Hindlimb muscle (tissue), 1 donor: ENCODE results near the gene PRDM16. TPM values are rescaled to one million over a fixed set of nuclear protein-coding genes. Genes with fewer than 3 reads are reported as not detected.

Experiments used
- DNase-seq: peaks from one replicate; pipeline ENCODE4 v3.0.0-alpha.2; 2013
- polyA plus RNA-seq: library from polyadenylated mRNA; unstranded; fragments of 120-200 nt; gene quantifications from one replicate; pipeline ENCODE4 v1.2.1, GENCODE V29; 2013; ENCODE audit not compliant: insufficient read length

PRDM16 gene
- polyA plus RNA-seq, 1 donor, result 0.80 TPM

- no peak for DNase-seq
Observed at GRCh38 chr1:3055051-3055450, 14.0 kb upstream of the PRDM16 start.

DNA sequence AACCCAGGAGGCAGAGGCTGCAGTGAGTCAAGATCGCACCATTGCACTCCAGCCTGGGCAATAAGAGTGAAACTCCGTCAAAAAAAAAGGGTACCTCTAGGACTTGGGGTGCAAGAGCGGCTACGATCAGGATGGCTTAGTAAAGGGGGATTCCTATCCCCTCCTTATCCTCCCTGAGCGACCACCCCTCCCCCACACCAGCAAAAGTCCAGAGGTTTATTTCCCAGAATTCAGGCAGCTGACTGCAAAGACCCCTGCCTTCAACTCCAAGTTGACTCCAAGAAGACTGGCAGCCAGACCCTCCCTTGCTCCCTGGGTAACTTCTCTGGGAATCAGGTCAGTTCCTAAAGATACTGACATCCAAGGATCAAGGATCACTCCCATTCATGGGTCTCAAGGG lies 12.4 kb upstream of the PRDM16 start:
- no peak for DNase-seq

DNA sequence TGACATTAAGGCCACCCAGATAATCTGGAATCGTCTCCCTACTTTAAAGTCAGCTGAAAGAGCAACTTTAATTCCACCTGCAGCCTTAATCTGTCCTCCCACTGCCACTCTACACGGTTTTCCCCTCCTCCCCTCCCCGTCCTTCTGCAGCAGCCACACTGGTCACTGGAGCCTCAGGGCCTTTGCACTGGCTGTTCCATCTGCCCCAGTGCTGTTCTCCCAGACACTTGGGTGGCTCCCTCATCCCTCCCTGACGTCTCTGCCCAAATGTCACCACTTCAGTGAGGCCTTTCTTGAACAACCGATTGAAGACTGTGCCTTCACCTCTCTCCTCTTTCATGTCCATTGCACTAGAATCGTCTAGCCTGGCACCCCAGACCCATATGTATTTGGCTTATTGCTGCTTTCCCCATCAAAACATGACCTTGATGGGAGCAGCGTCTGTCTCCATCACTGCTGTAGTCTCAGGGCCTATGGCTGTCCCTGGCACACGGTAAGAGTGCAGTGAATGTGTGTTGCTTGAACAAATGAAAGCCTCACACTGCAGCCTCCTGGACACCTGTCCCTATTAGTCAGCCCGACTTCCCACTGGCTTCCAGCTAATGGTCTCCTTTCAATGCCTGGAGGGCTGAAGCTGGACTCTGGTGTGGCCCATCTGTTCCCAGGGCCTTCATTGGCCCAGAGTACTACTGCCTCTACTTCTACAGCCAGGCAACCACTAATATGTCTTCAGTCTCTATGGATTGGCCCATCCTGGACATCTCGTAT lies 10.6 kb upstream of the PRDM16 start:
- DNase-seq, result no peak

DNA sequence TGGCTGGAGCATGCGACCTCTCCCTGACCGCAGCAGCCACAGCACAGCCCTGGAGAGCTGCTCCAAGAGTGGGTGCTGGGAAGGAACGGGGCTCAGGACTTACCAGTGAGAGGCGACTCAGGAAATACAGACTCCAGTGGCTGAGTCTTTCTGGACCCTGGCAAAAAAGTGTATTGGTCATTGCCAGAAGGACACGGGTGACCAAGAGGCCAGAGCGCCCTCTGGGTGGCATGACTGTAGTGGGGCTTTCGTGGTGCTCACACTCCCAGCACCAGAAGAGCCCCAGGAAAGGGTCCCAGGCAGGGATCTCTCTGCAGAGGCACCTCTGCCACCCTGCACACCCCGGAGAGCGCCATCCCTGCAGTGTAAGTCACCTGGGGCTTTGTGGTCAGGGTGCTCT lies 8.9 kb upstream of the PRDM16 start:
- DNase-seq, result no peak

- DNase-seq, result no peak
Observed at GRCh38 chr1:3060601-3061551, 8.1 kb upstream of the PRDM16 start.

DNA sequence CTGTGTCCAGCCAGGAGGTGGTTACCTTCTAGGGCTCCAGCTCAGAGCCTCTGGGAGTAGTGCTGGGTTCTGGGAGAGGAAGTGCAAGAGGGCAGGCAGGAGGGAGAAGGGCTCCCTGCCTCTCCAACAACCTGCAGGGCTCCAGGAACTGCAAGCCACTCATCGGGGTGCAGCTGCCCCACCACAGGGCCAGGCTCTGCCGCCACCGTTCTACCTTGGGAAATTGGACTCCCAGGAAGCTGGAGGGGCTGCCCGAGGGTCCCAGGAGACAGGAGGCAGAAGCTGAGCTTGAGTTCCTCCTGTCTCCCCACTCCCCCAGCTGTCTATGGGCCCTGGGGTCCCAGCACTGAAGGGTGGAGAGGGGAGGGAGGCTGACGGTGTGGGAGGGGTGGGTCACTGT lies 7.4 kb upstream of the PRDM16 start:
- DNase-seq, result no peak

DNA sequence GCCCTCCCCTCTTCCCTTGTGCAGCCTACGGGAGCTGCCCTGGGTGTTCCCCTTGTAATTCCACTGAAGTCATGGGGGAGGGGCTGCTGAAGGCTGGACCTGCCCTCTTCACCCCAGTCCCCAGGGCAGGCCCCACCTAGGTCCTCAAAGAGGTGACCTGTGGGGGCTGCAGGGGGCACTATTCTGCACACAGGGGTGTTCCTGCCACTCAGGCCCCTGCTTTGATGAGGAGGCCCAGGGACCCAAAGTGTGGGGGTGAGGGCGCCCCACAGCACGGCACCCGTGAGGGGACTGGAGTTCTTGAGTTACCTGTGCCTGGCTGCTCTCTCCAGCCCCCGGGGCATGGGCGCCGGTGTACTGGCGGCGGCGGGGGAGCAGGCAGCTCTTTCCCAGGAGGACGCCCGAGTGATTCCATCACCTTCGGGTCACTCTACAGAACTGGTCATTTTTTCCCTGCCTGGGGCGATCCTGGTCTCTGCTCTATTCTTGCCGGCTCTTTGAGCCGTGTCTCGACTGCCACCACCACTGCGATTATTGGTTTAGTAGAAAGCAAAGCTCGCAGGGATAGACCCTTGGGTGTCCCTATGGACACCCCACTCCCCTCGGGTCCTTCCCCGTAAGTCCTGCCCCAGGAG lies 6.9 kb upstream of the PRDM16 start:
- no peak for DNase-seq

DNA sequence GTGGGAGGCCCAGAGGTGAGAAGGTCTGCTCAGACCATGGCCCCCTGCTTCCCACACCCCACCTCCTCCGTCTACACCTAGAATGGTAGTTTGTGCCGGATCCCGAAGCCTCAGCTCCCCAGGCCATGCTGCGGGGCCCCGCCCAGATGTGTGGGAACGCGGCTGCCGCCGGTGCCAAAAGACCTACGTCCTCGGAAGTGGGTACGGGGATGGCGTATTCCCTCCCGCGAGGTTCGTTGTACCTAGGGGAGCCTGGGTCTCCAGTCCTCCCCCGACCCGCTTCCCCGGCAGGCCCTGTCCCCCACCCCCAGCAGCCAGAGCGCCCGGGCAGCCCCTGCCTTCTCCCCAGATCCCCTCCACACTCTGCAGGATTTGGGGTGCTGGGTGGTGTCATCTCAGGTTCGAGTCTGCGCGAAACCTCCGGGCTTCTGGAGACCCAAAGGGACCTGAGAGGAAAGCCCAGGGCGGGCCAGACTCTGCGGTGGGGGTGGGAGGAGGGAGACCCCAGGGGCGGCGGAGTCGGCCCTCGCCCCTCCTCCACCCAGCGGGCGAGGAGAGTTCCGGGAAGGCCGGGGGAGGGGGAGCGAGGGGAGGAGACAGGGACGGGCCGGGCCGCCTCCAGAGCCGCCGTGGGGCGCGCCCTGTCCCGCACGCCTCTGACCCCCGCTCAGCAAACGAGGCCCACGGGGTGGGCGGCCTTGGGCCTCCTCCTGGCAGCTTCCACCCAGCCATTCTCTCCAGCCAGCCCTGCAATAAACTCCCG lies 6.2 kb upstream of the PRDM16 start:
- DNase-seq, result no peak

GRCh38 chr1:3063379-3064295 lies 5.4 kb upstream of the PRDM16 start:
- no peak for DNase-seq

DNA sequence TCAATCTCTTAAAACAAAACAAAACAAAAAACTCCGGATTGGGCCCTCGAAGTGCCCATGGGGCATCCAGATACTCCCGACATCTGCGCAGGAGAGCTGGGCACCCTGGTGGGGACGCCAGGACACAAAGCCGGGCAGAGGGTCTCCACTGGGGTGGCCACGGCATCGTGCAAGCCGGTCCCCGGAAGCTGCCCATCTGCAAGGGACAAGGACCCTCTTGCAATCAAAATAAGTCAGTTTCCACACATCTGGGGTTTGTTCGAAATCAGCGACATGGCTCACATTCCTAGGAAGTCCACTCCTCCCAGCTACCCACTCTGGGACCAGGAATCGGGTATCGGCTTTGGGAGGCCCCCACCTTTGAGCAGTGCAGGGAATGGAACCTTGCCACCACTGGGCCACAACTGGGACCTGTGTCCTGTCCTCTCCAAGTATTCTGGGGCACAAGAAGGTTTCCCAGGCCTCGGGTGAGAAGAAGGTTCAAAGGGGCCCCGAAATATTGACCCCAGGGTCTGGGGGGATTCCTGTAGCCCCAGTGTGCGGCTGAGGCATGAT lies 4.6 kb upstream of the PRDM16 start:
- no peak for DNase-seq

GRCh38 chr1:3064901-3065300 lies 4.1 kb upstream of the PRDM16 start:
- no peak for DNase-seq

DNA sequence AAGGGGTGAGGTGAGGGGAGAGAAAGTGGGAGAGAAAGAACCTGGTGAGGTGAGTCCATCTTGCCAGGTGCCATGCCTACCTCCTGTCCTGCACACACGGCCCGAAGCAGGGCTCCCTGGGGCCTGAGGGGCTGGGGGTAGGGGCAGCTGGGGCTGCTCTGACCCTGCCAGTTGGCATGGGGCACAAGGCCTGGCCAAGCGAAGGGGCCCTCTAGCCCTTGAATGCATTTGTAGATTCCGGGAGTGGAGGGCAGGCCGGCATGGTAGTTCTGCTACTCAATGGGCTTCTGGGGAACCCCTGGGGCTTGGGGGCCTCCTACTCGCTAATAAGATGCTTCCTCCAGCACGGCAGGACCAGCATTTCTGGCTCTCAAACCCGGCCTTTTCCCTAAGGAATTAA lies 3.6 kb upstream of the PRDM16 start:
- DNase-seq, result no peak

GRCh38 chr1:3065797-3066196 lies 3.2 kb upstream of the PRDM16 start:
- DNase-seq, result no peak

- DNase-seq, result no peak
Observed at GRCh38 chr1:3066250-3066711, 2.7 kb upstream of the PRDM16 start.

DNA sequence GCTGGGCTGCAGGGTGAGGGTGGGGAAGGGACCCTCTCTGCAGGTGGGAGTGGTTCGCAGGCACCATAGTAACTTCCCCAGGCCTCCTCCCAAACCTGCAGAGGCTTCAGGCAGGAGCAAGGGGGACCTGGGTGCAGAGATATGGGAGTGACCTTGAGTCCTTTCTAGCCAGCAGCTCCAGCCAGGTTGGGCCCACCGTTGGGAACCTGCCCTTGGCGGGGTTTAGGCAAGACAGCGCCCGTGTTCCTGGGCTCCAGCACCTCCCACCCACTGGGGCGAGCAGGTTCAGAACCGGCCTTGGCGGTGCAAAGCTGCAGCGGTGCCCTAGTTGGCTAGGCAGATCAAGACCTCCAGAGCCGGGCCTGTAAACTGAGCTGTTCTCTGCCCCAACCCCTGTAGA lies 2.2 kb upstream of the PRDM16 start:
- no peak for DNase-seq

- DNase-seq, result no peak
Observed at GRCh38 chr1:3067301-3067670, 1.7 kb upstream of the PRDM16 start.

DNA sequence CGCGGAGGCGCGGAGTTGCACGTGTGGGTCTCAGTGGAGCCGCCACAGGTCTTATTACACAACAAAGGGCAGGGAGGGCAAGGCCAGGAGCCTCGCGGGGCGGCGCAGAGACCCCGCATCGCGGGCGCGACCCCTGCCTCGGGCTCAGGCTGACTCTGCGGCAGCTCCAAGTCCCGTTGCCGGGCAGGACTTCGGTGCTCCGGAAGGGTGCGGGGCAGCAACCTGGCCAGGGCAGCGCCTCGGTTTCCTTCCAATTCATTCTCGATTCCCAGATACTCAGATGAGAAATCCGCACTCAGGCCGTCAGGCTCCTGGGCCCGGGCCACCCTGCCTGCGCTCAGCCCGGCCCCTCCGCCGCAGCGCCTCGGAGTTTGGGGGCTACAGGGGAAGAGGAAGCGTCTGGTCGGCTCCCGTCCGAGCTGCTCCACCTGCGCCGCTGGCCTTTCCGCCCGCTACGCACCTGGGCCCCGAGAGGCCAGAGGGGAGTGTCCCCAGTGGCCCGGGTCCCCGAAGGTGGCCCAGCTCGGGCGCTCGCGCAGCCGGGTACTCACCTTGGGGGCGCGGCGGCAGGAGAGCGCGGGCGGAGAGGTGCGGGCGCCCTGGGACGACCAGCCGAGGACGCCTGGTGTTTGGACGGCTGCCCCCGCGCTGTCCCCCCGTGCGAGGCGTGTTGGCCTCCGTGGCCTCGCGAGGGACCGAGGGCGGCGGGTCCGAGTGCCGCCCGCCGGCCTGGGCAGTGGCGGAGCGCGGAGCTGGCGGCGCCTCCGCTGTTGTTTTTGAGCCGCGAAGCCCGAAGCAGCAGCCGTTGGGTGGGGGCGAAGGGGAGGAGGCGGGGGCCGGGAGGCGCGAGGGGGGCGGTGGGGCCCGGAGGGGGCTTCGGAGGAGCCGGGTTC lies 1.1 kb upstream of the PRDM16 start:
- DNase-seq, result no peak

GRCh38 chr1:3069491-3070308 lies 697 bp downstream of the PRDM16 start:
- peak; percentile 43 for DNase-seq

GRCh38 chr1:3070309-3070643 lies 1.3 kb downstream of the PRDM16 start:
- no peak for DNase-seq
